Measurements from ENCODE around the gene INKA1.

DNA sequence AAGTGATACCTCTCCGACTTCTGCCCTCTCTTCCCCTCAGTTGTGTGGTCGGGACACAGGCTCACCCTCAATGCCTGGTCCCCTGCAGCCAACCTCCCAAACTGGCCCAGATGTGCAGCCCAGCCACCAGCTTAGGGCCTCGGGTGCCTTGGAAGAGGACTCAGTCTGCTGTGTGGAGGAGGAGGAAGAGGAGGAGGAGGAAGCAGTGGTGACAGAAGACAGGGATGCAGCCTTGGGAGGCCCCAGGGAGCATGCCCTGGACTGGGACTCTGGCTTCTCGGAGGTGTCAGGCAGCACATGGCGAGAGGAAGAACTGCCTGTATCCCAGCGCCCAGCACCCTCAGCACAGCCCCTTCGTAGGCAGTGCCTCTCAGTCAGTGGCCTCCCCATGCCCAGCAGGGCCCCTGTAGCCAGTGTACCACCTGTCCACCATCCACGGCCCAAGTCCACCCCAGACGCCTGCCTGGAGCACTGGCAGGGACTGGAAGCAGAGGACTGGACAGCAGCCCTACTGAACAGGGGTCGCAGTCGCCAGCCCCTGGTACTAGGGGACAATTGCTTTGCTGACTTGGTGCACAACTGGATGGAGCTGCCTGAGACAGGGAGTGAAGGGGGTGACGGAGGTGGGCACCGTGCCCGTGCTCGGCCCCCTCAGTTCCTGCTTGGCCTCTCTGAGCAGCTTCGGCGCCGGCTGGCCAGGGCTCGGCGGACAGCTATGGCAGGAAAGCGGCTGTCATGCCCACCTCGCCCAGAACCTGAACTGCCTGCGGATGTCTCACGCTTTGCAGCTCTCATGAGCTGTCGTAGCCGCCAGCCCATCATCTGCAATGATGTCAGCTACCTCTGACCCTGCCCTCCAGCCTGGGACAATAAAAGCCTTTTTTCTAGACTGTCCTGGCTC, 1.3 kb downstream of the INKA1 start:
- TF ChIP-seq, protein P1, sequence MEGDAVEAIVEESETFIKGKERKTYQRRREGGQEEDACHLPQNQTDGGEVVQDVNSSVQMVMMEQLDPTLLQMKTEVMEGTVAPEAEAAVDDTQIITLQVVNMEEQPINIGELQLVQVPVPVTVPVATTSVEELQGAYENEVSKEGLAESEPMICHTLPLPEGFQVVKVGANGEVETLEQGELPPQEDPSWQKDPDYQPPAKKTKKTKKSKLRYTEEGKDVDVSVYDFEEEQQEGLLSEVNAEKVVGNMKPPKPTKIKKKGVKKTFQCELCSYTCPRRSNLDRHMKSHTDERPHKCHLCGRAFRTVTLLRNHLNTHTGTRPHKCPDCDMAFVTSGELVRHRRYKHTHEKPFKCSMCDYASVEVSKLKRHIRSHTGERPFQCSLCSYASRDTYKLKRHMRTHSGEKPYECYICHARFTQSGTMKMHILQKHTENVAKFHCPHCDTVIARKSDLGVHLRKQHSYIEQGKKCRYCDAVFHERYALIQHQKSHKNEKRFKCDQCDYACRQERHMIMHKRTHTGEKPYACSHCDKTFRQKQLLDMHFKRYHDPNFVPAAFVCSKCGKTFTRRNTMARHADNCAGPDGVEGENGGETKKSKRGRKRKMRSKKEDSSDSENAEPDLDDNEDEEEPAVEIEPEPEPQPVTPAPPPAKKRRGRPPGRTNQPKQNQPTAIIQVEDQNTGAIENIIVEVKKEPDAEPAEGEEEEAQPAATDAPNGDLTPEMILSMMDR (IDR thresholded peaks at IDR 0.05; ENCODE audit: insufficient read depth, low read length): no peak
- TF ChIP-seq, protein P2, sequence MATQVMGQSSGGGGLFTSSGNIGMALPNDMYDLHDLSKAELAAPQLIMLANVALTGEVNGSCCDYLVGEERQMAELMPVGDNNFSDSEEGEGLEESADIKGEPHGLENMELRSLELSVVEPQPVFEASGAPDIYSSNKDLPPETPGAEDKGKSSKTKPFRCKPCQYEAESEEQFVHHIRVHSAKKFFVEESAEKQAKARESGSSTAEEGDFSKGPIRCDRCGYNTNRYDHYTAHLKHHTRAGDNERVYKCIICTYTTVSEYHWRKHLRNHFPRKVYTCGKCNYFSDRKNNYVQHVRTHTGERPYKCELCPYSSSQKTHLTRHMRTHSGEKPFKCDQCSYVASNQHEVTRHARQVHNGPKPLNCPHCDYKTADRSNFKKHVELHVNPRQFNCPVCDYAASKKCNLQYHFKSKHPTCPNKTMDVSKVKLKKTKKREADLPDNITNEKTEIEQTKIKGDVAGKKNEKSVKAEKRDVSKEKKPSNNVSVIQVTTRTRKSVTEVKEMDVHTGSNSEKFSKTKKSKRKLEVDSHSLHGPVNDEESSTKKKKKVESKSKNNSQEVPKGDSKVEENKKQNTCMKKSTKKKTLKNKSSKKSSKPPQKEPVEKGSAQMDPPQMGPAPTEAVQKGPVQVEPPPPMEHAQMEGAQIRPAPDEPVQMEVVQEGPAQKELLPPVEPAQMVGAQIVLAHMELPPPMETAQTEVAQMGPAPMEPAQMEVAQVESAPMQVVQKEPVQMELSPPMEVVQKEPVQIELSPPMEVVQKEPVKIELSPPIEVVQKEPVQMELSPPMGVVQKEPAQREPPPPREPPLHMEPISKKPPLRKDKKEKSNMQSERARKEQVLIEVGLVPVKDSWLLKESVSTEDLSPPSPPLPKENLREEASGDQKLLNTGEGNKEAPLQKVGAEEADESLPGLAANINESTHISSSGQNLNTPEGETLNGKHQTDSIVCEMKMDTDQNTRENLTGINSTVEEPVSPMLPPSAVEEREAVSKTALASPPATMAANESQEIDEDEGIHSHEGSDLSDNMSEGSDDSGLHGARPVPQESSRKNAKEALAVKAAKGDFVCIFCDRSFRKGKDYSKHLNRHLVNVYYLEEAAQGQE (IDR thresholded peaks at IDR 0.05; ENCODE audit: insufficient replicate concordance, low read depth): no peak
- no peak for TF ChIP-seq GABPA (IDR thresholded peaks at IDR 0.05; ENCODE audit: low read depth)
